PC-9 (cell line): ENCODE results near the gene FBP2.

Experiments used
- CTCF ChIP-seq: fragments of 200-600 bp; sonication (generic); conservative IDR thresholded peaks from 2 replicates; pipeline ENCODE4 v1.6.1; 2017; ENCODE audit warnings: mixed run types, antibody characterized with exemption, mild to moderate bottlenecking, moderate library complexity
- EZH2 ChIP-seq: fragments of 200-600 bp; sonication (generic); IDR thresholded peaks from 2 replicates; pipeline ENCODE4 v1.8.0; 2017; ENCODE audit warnings: antibody characterized with exemption, low read depth

GRCh38 chr9:94533601-94534000 is 60.0 kb downstream of the FBP2 start:
- TF ChIP-seq CTCF (no peak), EZH2 (no peak)
